Esophagus squamous epithelium (tissue), 5 donors: ENCODE results near the gene ANAPC13. TPM values are rescaled to one million over a fixed set of nuclear protein-coding genes. Genes with fewer than 3 reads are reported as not detected.

Source experiments
- DNase-seq: peaks from one replicate; lab custom pipeline; 2025; lab: John Stamatoyannopoulos, UW
- H3K27ac ChIP-seq, 4 donors: fragments of 200-600 bp; sonication (generic); one replicate each; pipeline ENCODE4 v1.5.1; 2016 to 2019; ENCODE audit warnings: mild to moderate bottlenecking in 1 of 4
- H3K27me3 ChIP-seq, 4 donors: fragments of 200-600 bp; sonication (generic); 1 replicate in 3 of 4; 2 replicates in 1 of 4; pipeline versions ENCODE4 v1.5.1 to v1.6.0; 2017 to 2021; ENCODE audit warnings: antibody characterized with exemption in 1 of 4
- H3K36me3 ChIP-seq, 3 donors: fragments of 200-600 bp; sonication (generic); one replicate each; pipeline ENCODE4 v1.5.1; 2016 to 2019
- H3K4me1 ChIP-seq, 3 donors: fragments of 200-600 bp; sonication (generic); one replicate each; pipeline ENCODE4 v1.5.1; 2017 to 2019
- H3K4me3 ChIP-seq, 4 donors: fragments of 200-600 bp; sonication (generic); 1 replicate in 3 of 4; 2 replicates in 1 of 4; pipeline ENCODE4 v1.5.1; 2016 to 2019; ENCODE audit warnings: mild to moderate bottlenecking in 2 of 4, moderate library complexity in 1 of 4
- H3K9me3 ChIP-seq, 3 donors: fragments of 200-600 bp; sonication (generic); one replicate each; pipeline ENCODE4 v1.5.1; 2016 to 2019
- CTCF ChIP-seq, 6 experiments: fragments of 450-650 bp in 4 of 6; fragments of 200-600 bp in 2 of 6; sonication (generic) in 2 of 6; IDR thresholded peaks; one replicate each; pipeline ENCODE4 v1.5.1; 2016 to 2019; ENCODE audit warnings: antibody characterized with exemption in 6 of 6, mild to moderate bottlenecking in 4 of 6, moderate library complexity in 4 of 6
- POLR2A ChIP-seq, 4 donors: fragments of 450-650 bp; IDR thresholded peaks; one replicate each; pipeline ENCODE4 v1.6.1; 2017; ENCODE audit warnings: antibody characterized with exemption in 4 of 4, mild to moderate bottlenecking in 4 of 4, moderate library complexity in 3 of 4
- WGBS, 2 donors: methylation state at CpG; one replicate each; pipeline ENCODE4 v1.1.5; 2018; 5-methylcytosine and 5-hydroxymethylcytosine counted together
- intact Hi-C: fragments of 100-400 bp; cut with DNase I; formaldehyde crosslinking; loops from one replicate; pipeline ENCODE4 v1.15.0; 2022
- total RNA-seq, 4 donors: library from RNA; depleted of rRNA; stranded (reverse); fragments of >200 nt; gene quantifications; one replicate each; pipeline ENCODE4 v1.1.0, GENCODE V29; 2016
- donor health status: DM: yes; HTN: yes; CAD: no.

The ANAPC13 gene
- total RNA-seq: 10 to 100 TPM; 20.7 to 38.7 (median 26.0) TPM

- H3K36me3 ChIP-seq: peaks cover 0 to 23% (median 0%) of the 10 kb centered on the region in 3 donors
- DNase-seq: peak; percentile 91
- H3K4me3 ChIP-seq: peak within 1 kb of the TSS; percentile 75 to 96 (median 87)
- H3K27me3 ChIP-seq: no peaks in the 10 kb centered on the region
- no peaks in the 10 kb centered on the region for H3K9me3 ChIP-seq
- peak in 2 of 6 experiments; percentile 10 to 21 for TF ChIP-seq CTCF (IDR thresholded peaks at IDR 0.05)
- peak in 2 of 4 donors; percentile 53 to 85 for TF ChIP-seq POLR2A (IDR thresholded peaks at IDR 0.05)
- H3K27ac ChIP-seq: peak within 1 kb of the TSS; percentile 91 to 98 (median 96)
- WGBS, 2 donors: 0 to 1% methylated on average over 8 to 32 of the region's 81 CpGs
- H3K4me1 ChIP-seq: peaks cover 15 to 54% (median 28%) of the 10 kb centered on the region in 3 donors
- intact Hi-C loops: loop anchor here (10.0 kb wide), 1 partner anchor 271 kb away; no protein-coding TSS in a partner anchor
Measured at GRCh38 chr3:134485718-134486576, at the start of gene ANAPC13, which contains the start of gene CEP63. TSS of gene ANAPC13 (minus strand) at chr3:134485985. CDS start at chr3:134482904, 3,081 bp downstream. TSS of gene CEP63 (plus strand) at chr3:134486057. CDS start at chr3:134495321, 9,264 bp downstream.

- intact Hi-C loops: no loop called here
- Histone ChIP-seq H3K4me3 (no peak overlapping the region), H3K27ac (no peak overlapping the region), H3K9me3 (no peaks in the 10 kb centered on the region), H3K27me3 (no peaks in the 10 kb centered on the region), H3K36me3 (peaks cover 4 to 82% (median 9%) of the 10 kb centered on the region in 3 donors), H3K4me1 (no peaks in the 10 kb centered on the region)
- TF ChIP-seq POLR2A (IDR thresholded peaks at IDR 0.05) (no peak), CTCF (IDR thresholded peaks at IDR 0.05) (no peak)
- 89 to 90% methylated on average over 4 of the region's 4 CpGs for whole genome bisulfite sequencing, 2 donors
- DNase-seq: no peak
Measured at GRCh38 chr3:134535186-134535970, 49.6 kb upstream of the ANAPC13 start.

GRCh38 chr3:134533493-134533892 lies 47.7 kb upstream of the ANAPC13 start:
- Histone ChIP-seq H3K27ac (no peak overlapping the region), H3K36me3 (peaks cover 4 to 63% (median 9%) of the 10 kb centered on the region in 3 donors), H3K9me3 (no peaks in the 10 kb centered on the region), H3K4me1 (no peaks in the 10 kb centered on the region), H3K4me3 (no peak overlapping the region), H3K27me3 (no peaks in the 10 kb centered on the region)
- TF ChIP-seq CTCF (IDR thresholded peaks at IDR 0.05) (no peak), POLR2A (IDR thresholded peaks at IDR 0.05) (no peak)
- intact Hi-C loops: no loop called here
- DNase-seq: no peak
- 86 to 93% methylated on average over 1 of the region's 1 CpG for WGBS, 2 donors

GRCh38 chr3:134527538-134528186 lies 41.9 kb upstream of the ANAPC13 start:
- intact Hi-C loops: no loop called here
- H3K27me3 ChIP-seq: no peaks in the 10 kb centered on the region
- H3K4me1 ChIP-seq: no peaks in the 10 kb centered on the region
- WGBS, 2 donors: 94 to 95% methylated on average over 4 to 6 of the region's 7 CpGs
- no peak overlapping the region for H3K4me3 ChIP-seq
- no peak overlapping the region for H3K27ac ChIP-seq
- TF ChIP-seq CTCF (IDR thresholded peaks at IDR 0.05) (no peak), POLR2A (IDR thresholded peaks at IDR 0.05) (no peak)
- peaks cover 0 to 35% (median 22%) of the 10 kb centered on the region in 3 donors for H3K9me3 ChIP-seq
- DNase-seq: no peak
- peaks cover 0 to 14% (median 0%) of the 10 kb centered on the region in 3 donors for H3K36me3 ChIP-seq
